GM12872 (cell line): ENCODE measurements around the gene USP53.

Source experiments
- TF ChIP-seq, protein P1 (sequence below): IDR thresholded peaks from 3 replicates; pipeline ENCODE4 v1.5.1; 2011; ENCODE audit warnings: low read depth, mild to moderate bottlenecking, low read length, moderate library complexity; ENCODE audit not compliant: insufficient read depth

USP53 gene

GRCh38 chr4:119209586-119209985 is 2.9 kb upstream of the USP53 start:
- TF ChIP-seq, protein P1, sequence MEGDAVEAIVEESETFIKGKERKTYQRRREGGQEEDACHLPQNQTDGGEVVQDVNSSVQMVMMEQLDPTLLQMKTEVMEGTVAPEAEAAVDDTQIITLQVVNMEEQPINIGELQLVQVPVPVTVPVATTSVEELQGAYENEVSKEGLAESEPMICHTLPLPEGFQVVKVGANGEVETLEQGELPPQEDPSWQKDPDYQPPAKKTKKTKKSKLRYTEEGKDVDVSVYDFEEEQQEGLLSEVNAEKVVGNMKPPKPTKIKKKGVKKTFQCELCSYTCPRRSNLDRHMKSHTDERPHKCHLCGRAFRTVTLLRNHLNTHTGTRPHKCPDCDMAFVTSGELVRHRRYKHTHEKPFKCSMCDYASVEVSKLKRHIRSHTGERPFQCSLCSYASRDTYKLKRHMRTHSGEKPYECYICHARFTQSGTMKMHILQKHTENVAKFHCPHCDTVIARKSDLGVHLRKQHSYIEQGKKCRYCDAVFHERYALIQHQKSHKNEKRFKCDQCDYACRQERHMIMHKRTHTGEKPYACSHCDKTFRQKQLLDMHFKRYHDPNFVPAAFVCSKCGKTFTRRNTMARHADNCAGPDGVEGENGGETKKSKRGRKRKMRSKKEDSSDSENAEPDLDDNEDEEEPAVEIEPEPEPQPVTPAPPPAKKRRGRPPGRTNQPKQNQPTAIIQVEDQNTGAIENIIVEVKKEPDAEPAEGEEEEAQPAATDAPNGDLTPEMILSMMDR, result no peak

GRCh38 chr4:119210775-119211174 is 1.7 kb upstream of the USP53 start:
- TF ChIP-seq, protein P1, result no peak

DNA sequence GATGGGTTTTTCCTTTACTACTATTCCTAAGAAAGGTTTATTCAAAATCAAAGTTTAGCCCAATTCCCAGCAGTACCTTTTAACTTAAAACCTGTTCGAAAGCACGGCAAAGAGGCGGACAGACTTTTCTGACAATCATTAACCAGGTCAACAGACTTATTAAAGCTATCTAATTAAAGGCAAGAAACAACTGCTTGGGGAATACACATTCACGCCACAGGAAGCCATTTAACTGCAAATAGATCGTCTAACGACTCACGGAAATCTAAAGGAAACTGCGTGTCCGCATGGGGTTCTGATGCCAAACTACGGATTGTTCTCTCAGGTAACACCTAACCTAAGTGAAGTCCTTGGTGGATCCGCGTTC is 663 bp upstream of the USP53 start:
- TF ChIP-seq, protein P1, result no peak

- TF ChIP-seq, protein P1, result peak; percentile 39; the same call in 2 of the 3 replicates
Observed at GRCh38 chr4:119212964-119213606, 572 bp downstream of the USP53 start.

DNA sequence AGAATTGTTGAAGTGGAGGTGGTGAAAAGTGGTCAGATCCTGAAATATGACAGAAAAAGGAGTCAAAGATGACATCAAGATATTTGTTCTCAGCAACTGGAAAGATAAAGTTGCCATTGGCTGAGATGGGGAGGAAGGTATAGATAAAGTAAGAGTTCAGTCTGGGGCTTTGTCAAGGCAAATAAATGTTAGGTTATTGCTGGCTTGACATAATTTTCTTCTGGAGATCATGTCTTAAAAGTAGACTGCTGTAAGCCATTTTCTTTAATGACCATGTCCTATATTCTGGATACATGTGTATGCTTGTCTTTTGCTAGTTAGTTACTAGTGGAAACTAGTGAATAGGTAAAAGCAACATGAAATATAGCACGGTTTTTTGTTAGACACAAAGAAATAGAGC is 5.6 kb downstream of the USP53 start:
- TF ChIP-seq, protein P1, result no peak

DNA sequence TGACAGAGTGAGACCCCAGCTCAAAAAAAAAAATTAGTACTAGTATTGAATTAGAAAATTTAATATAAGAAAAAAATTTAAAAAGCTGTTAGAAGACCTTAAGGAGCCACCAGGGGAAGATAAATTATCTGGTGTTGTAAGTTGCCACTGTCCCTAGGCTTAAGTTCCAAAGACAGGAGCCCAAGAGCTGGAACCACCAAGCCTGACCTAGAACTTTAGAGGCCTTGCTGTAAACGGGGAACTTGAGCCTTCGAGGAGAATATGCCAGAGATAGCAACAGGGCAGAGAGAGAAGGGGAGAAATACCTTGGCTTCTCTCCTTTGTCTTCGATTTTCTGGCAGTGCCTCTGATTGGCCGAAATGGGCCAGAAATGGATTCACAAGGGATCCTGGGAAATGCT is 8.9 kb downstream of the USP53 start:
- TF ChIP-seq, protein P1, result no peak

DNA sequence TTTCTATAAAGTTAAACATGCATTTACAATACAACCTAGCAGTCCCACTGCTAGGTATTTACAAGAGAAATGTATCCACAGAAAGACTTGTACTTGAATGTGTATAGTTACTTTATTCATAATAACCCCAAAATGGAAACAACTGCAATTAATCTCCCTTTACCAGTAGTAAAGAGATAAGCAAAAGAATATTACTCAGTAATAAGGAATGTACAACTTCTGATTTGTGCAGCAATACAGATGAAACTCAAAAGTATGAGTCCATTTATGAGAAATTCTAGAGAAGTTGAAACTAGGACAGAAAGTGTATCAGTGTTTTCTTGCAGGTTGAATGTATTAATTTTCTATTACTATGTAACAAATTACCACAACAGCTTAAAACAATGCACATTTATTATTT is 15.2 kb downstream of the USP53 start:
- TF ChIP-seq, protein P1, result no peak
